Measurements from ENCODE around the gene CACYBP.

DNA sequence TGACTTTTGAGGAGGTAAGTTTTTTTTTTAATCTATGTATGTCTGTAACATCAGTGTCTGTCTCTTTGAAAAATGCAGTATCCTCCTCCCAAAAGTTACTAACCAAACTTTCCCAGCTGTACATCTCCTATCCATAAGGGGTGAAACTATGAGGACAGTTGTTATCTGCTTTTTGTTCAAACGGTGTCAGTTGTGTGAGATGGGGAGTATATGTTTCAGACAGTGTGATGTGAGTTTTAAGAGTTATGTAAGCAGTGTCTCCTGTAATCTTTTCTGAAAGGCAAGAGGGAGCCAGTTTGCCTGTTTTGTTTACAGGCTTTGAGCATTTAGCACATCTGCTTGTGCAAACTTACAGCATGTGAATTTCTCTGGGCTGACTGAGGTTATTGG lies 34.8 kb upstream of the CACYBP start:
- TF ChIP-seq, protein P1, sequence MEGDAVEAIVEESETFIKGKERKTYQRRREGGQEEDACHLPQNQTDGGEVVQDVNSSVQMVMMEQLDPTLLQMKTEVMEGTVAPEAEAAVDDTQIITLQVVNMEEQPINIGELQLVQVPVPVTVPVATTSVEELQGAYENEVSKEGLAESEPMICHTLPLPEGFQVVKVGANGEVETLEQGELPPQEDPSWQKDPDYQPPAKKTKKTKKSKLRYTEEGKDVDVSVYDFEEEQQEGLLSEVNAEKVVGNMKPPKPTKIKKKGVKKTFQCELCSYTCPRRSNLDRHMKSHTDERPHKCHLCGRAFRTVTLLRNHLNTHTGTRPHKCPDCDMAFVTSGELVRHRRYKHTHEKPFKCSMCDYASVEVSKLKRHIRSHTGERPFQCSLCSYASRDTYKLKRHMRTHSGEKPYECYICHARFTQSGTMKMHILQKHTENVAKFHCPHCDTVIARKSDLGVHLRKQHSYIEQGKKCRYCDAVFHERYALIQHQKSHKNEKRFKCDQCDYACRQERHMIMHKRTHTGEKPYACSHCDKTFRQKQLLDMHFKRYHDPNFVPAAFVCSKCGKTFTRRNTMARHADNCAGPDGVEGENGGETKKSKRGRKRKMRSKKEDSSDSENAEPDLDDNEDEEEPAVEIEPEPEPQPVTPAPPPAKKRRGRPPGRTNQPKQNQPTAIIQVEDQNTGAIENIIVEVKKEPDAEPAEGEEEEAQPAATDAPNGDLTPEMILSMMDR (conservative IDR thresholded peaks at IDR 0.05; ENCODE audit: low read depth in 2 of 2), result no peak
- TF ChIP-seq, protein P2, sequence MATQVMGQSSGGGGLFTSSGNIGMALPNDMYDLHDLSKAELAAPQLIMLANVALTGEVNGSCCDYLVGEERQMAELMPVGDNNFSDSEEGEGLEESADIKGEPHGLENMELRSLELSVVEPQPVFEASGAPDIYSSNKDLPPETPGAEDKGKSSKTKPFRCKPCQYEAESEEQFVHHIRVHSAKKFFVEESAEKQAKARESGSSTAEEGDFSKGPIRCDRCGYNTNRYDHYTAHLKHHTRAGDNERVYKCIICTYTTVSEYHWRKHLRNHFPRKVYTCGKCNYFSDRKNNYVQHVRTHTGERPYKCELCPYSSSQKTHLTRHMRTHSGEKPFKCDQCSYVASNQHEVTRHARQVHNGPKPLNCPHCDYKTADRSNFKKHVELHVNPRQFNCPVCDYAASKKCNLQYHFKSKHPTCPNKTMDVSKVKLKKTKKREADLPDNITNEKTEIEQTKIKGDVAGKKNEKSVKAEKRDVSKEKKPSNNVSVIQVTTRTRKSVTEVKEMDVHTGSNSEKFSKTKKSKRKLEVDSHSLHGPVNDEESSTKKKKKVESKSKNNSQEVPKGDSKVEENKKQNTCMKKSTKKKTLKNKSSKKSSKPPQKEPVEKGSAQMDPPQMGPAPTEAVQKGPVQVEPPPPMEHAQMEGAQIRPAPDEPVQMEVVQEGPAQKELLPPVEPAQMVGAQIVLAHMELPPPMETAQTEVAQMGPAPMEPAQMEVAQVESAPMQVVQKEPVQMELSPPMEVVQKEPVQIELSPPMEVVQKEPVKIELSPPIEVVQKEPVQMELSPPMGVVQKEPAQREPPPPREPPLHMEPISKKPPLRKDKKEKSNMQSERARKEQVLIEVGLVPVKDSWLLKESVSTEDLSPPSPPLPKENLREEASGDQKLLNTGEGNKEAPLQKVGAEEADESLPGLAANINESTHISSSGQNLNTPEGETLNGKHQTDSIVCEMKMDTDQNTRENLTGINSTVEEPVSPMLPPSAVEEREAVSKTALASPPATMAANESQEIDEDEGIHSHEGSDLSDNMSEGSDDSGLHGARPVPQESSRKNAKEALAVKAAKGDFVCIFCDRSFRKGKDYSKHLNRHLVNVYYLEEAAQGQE (IDR thresholded peaks at IDR 0.05; ENCODE audit: unreplicated experiment), result no peak
- TF ChIP-seq EZH2 (IDR thresholded peaks at IDR 0.05; ENCODE audit: low read depth, unreplicated experiment) (no peak), POLR2AphosphoS5 (IDR thresholded peaks at IDR 0.05; ENCODE audit: low read depth) (no peak), EZH2phosphoT487 (IDR thresholded peaks at IDR 0.05; ENCODE audit: unreplicated experiment) (no peak), JUNB (IDR thresholded peaks at IDR 0.05; ENCODE audit: unreplicated experiment) (no peak), NANOG (IDR thresholded peaks at IDR 0.05; ENCODE audit: borderline replicate concordance) (no peak), CREB1 (CRISPR knock-in tag; IDR thresholded peaks at IDR 0.05; ENCODE audit: low read depth) (no peak), STAT1 (IDR thresholded peaks at IDR 0.05; ENCODE audit: unreplicated experiment) (no peak), ETS1 (IDR thresholded peaks at IDR 0.05) (no peak), ZNF331 (CRISPR knock-in tag; IDR thresholded peaks at IDR 0.05; ENCODE audit: low read depth) (no peak), ZNF114 (CRISPR knock-in tag; IDR thresholded peaks at IDR 0.05) (no peak), ZNF462 (CRISPR knock-in tag; IDR thresholded peaks at IDR 0.05) (no peak)
